HG03457 (cell line): Measurements from ENCODE around the gene RPL36A.

ENCODE experiments used
- ATAC-seq: cut with Tn5 transposase; IDR thresholded peaks from one replicate; pipeline ENCODE4 v1.9.1; 2021; ENCODE audit warnings: moderate number of reproducible peaks; ENCODE audit not compliant: unreplicated experiment

RPL36A gene

GRCh38 chrX:101390664-101391525, at the start of gene RPL36A:
Gene RPL36A (plus strand): TSS chrX:101391011. CDS start chrX:101391044, 33 bp downstream.
- peak; percentile 81 for ATAC-seq

DNA sequence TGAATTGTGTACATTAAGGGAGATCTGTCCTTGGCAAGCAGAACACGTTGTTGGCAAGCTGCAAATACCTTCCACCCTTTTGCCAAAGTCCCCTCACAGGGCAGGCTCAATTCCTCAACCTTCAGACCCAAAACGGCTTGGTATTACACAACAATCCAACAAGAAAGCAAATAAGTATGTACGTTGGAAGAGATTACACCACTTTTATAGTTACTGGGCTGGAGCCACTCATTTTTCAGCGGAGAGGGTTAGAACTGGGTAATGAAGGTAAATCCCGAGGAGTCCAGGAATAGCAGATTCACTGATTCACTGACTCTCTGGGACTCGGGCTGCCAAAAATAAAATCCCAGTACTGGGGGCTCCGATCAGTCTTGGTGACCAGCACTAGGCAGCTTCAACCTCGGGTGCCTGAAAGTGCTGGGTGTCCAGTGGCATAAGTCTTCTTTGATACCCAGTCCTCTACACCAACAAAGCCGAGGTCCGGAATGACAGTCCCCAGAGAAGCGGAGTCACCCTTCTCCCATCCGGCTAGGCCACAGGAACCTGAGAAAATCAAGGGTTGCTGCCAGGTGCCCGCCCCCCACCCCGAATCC, 42.9 kb upstream of the RPL36A start:
- no peak for ATAC-seq

DNA sequence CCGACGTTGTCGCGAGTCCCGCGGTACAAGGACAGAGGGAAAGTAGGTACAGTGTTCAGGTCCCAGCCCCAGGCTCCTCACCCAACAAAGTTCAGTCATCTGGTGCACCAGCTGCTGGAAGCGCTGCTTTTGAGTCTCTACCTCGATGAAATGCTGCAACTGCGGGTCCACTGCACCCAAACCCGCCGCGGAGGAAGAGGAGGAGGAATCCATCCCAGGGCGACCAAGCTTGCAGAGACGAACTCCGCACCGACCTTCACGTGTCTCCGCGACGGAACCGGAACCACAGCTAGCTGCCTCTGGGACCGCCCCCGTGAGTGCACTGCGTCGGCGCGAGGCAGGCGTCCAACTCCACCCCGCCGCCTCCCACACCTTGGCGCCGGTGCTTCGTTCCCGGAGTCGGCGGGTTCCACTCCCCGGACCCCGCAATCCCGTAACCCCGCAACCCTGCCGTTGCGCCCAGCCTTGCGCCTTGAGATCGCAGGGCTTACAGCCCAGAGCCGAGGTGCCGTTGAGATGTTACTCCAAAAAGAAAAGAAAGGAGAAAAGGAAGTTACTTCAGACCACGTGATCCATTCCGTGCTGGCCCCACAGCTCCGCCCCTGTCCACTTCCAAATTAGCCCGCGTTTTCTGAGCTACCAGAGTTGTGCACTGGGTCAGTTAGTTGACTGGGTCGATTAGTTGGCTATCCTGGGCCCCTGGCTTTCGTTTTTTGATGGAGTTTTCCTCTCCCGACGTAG, 42.2 kb upstream of the RPL36A start, which contains the start of gene TIMM8A:
Gene TIMM8A, minus strand, starts transcription at position 291 of the 741 bp plus-strand sequence. Its CDS starts 78 bp downstream, at position 213.
- peak; percentile 95 for ATAC-seq

- no peak for ATAC-seq
Observed at GRCh38 chrX:101349193-101349562, 41.6 kb upstream of the RPL36A start.

DNA sequence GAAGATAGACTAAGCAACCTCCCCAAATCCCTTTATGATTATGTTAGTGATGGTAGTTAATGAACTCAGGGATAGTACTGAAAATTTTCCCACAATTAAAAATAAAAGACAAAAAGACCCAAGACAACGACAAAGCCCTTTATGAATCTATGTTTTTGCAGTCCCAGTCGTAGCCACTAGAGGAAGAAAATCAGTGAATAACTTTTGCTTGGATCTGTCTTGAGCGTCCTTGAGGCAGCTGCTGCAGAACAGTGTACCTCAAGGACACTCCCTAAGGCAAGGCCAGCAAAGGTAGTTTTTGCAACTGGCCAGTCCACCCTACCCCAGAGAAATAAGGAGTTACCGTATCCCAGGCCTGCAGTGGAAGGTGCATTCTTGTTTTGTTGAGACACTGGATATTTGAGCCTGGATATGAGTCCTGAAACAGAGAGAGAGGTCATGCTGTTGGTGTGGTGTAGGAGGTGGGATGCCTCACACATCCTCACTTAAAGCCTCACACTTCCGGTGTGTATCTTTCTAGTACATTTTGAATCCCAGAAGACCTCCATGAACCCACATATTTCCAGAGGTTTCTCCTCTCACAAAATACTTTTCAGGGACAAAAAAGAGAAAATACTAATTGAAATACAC, 33.5 kb upstream of the RPL36A start:
- ATAC-seq = no peak

GRCh38 chrX:101359966-101360365, 30.8 kb upstream of the RPL36A start:
- ATAC-seq = no peak

DNA sequence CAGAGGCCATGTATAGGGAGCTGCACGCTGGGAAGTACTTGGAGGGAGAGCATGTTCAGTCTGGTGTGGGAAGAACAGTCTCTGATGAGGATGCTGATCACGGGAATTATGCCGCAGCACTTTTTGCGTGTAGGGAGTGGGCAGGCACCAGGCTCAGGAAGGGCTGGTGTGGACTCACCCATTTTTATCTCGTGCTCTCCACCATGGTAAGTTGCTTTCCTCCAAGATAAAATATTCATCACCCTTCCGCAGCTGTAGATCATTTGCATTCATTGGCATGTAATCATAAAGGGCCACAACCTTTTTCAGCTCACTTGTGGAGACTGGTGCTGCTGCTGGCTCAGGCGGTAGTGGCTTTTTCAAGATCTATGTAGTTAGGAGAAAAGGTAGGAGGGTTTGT, 30.4 kb upstream of the RPL36A start:
- no peak for ATAC-seq

DNA sequence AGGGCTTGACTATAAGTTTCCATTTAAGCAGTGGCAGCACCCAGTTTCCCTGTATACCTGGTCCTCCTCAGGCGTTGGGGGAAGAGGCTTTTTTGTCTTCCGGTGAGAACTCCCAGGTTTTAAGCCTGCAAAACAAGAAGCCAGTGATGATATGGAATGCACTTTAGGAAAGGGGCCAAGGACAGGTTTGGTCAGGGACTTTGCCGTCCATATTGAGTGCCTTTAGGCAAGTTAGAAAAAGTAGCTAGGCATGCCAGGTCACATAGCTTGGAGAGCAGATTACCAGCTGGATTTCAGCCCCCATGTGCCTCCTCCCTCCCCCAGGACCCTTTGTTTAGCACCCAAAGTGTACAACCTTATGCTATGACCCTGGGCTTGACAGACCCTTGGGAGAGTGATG, 28.7 kb upstream of the RPL36A start:
- no peak for ATAC-seq

DNA sequence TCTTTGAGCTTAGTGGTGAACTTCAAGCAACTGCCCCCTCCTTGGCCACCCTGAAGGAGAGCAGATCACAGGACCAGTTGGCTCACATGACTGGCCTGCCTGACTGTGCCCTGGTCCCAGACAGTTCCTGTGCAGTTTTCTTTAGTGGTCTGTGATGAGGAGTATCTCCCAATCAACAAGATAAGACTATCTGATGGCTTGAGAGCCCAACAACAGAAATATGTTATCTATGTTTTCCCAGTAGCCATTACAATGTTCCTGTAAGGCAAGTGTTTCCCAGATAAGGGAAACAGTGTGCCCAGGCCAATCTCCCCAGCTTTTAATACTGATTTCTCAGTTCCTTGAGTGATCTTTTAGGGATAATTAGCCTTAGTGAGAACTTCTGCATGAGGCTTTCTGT, 28.1 kb upstream of the RPL36A start:
- no peak for ATAC-seq

DNA sequence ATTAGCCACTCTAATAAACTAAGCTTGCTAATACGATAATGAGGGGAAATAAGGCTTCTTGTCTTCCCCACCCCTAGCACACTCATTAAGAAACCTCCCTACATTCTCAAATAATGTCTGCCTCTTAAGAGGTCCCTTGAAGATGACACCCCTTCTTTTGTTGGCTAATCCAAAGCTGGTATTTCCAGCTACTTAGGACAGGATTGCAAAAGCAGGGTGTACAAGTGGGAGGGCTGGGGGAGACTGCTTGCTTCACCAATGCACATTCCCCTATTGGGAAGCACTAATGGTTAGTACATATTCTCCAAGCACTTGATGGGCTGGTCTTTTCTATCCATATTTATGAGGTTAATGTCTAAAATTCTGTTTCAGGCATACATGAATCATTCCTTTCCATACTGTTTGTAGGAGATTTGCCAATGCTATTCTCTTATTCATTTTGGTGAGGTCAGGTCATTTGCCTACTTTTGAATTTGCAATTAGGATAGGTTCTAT, 25.5 kb upstream of the RPL36A start:
- no peak for ATAC-seq

GRCh38 chrX:101368800-101369199, 22.0 kb upstream of the RPL36A start:
- ATAC-seq = no peak

DNA sequence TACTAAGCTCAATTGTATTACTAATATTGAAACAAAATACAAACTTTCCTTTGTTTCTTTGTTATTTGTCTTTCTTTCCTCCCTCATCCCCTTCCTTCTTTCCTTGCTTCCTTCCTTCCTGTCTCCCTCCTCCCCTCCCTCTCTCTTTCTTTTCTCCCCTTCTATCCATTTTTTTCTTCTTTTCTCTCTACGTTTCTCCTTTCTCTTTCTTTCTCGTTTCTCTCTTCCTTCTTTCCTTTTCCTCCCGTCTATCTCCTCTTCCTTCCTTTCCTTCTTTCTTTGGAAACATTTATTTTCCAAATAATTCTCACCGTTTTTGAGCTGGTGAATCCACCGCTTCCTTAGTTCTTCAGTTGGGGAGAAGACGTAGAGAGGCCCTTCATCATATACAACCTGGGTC, 21.1 kb upstream of the RPL36A start:
- no peak for ATAC-seq

- ATAC-seq = no peak
Observed at GRCh38 chrX:101370888-101371504, 19.8 kb upstream of the RPL36A start.

DNA sequence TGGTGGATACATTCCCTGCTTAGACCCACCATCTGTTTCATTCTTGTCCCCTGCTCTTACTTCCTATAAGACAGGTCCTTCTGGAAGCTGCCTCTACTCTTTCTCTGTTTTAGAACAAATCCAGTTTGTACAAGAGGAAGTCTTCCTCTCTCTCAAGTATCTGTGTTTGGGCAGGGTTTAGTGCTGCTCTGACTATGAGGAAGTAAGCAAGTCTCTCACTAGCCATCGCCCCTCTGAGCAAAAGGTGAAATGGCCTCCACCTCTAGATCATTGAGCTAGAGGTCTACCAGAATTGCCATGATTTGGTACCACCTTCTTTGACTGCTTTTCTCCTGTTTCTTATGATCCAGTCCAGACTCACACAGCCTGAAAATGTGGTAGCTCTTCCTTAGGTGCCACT, 13.3 kb upstream of the RPL36A start:
- ATAC-seq = no peak

DNA sequence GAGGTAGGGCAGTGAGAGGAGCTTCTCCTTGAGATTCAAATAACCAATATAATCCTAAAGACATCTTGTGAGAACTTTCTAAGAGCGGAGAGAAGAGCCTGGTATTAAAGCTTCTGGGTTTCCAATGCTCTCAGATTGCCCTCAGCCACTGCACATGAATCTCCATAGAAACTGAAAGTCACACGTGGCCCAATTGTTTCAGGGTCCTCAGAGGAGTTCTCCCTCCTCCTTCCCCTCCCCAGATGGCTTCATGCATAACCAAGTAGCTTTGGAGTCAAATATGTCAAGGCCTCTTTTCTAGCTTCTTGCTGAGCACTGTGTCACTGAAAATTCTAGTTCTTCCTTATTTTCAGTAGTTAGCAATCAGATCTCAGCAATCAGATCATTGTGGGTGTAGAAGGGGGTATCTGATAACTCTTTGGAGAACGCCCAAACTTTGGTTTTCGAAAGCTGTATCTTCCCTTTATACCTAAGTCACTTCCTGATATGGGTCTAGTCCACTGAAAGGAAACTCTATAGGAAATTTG, 7.1 kb upstream of the RPL36A start:
- peak; percentile 87 for ATAC-seq

- no peak for ATAC-seq
Observed at GRCh38 chrX:101385026-101385684, 5.7 kb upstream of the RPL36A start.

GRCh38 chrX:101385795-101386541, 4.8 kb upstream of the RPL36A start, which contains the start of gene BTK:
Gene BTK (minus strand): TSS chrX:101386191. CDS start chrX:101375284, 10,907 bp downstream.
- ATAC-seq = peak; percentile 61

- no peak for ATAC-seq
Observed at GRCh38 chrX:101386542-101386885, 4.3 kb upstream of the RPL36A start.

GRCh38 chrX:101388604-101389003, 2.2 kb upstream of the RPL36A start:
- no peak for ATAC-seq
